Hypothalamus (tissue), 51 donors: ENCODE data around the gene H1-8.

Experiments used
- DNase-seq, 51 donors: peaks; one replicate each; lab custom pipeline; 2025; lab: John Stamatoyannopoulos, UW

Gene H1-8

DNA sequence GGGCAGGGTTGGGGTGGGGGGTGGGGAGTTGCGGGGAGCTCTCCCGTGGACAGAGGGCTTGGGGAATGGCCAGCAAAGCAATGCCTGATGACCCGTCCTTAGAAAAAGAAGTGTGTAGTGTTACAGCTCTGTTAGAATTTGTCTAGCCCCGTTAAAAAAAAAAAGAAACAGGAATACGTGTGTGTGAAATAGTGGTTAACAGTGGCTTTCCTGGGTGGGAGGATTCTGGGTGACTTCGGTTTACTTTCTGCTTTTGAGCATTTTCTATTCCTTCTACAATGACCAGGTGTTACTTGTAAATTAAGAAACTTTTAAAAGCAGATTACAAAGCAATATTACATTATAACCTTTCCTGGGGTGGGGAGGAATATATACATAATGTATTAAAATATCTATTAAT lies 25.0 kb downstream of the H1-8 start:
- DNase-seq: no peak

DNA sequence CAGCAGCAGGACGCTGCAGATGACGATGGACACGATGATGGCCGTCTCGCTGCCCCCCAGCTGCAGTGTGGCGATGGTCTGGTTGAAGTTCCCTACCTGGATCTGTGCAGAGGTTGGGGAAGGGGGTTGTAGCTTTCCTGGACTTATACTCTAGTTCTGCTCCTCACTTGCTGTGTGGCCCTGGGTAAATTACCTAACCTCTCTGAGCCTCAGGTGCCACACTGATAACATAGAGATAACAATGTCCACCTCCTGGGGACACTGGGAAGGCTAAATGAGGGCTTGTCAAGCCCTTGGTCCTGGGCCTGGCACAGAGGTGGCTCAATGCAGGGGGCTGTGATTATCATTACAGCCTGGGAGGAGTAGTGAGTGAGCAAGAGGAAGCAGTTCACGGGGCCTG lies 26.9 kb downstream of the H1-8 start:
- no peak for DNase-seq

DNA sequence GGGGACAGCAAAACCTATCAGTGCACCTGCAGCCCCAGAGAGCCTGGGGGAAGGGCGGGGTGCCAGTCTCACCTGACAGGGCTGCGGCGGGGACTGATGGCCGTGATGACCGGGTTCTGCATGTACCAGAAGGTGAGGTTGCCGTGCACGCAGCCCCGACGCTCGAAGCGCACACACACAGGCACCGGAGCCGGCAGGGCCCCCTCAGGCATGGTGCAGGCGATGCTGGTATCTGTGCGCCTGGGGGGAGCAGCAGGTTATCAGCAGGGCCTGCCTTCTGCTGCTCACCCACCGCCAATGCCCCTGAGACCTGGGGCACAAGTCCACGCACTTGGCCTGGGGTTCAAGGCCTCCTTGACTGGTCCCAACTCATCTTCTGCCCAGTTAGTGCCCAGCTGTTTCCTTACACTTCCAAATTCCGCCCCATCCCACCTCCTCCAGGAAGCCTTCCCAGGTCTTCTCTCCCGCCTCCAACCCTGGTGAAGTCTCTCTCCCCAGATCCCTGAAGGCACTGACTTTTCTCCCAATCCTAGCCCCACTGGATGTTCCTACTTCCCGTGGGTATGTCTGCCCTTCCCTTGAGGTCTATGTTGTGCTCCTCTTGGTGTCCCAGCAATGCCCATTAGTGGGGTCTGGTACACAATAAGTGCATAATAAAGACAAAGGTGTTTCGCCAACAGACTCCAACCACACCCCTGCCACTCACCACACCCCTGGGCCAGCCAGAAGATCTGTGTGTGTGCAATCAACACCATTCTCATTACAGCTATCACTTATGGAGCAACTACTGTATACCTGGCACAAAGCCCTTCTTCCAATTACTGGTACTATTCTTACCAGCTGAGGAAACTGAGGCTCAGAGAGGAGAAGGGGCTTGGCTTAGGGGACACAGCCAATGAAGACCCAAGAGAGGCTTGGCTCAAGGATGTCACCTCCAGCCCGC lies 28.9 kb downstream of the H1-8 start:
- no peak for DNase-seq

DNA sequence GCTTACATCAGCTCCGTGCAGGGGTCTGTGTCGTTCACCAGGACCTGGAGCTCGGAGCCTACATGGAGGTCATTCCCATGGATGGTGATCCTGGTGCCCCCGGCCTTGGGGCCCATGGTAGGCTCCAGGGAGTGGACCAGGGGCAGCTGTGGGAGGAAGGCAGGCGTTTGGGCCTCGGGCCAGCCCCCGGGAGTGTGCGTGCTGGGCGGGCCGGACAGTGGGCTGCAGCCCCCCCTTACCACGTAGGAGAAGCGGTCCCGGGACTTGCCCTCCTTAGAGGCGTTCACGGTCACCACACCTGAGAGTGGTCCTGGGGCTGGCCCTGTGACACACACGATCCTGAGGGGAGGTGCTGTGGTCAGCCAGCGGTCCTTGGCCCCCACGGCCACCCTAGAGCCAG lies 29.6 kb downstream of the H1-8 start:
- DNase-seq: no peak

DNA sequence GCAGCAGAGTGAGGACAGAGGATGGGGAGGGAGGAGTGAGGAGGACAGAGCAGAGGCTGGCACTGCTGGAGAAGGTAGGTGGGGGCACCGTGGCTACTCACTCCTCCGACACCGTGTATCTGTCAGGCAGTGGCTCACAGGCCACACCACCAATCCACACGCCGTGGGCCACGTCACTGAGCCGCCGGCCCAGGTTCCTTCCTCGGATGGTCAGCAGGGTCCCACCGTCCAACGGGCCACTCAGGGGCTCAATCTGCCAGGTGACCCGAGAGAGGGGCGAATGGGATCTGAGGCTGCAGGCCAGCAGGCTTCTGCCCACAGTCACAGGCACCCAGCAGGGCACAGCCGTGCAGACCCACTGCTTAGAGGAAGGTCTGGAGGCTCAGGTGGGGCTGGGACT lies 30.5 kb downstream of the H1-8 start:
- DNase-seq: no peak

DNA sequence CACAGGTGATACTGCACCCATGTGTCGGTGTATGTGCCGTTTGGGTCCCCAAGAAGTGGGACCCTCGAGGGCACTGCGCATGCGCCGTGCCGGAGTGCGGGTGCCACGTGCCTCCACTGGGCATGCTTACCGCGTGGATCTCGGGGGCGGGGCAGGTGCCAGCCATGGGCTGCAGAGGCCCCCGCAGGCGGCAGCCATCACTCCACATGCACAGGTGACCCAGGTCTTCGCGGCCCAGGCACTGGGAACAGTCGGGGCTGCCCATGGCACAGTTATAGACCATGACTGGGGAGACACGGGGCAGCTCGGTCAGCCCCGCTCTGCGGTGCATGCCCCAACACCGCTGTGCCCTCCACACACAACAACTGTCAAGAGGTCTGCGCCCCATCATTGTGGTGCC lies 31.2 kb downstream of the H1-8 start:
- DNase-seq: no peak

DNA sequence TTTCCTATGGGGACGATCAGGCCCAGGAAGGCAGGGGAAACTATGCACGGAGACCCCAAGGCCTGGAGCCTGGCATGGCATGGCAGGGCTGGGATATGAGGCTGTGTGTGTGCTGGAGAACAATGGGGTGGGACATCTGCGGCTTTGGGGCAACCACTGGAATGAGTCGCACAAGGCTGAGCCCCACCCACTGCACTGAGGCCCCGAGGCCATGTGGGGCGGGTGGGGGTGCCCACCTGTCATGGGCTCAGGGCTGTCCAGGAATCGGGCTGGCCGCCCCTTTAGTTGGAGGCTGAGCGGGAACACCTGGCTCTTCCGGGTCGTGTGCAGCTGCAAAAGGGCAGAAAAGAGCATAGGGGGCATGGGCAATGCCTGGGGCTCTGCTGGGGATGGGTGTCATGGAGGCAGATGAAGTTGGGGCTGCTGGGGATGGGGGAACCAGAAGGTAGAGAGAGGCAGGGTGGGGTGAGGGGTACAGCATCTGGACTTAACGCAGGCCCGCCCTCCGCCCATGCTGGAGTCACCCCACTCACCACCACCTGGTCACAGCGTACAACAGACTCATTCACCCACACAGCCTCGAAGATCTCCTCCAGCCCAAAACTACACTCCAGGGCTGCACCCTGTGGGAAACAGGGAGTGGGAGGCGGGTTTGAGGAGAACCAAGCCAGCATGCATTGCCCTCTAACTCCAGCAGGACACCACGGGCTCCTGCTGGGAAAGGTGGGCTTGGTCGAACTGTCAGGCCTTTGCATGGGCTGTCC lies 32.4 kb downstream of the H1-8 start:
- no peak for DNase-seq

DNA sequence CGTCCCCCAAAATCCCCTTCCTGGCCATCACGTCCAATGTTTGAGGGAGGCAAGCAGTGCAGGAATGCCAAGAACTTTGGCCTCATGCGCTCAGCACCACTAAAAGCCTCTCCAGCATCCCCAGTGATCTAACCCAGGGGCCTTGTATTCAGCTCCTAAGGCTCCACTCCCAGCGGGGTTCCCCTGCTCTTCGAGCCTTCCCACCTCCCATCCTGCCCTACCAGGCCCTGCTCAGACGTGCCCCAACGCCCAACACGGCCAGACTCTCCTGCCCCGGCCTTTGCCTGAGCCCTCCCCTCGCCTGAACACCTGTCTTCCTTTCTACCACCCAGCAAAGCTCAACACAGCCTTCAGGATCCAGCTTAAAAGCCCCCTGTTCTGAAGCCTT lies 33.0 kb downstream of the H1-8 start:
- DNase-seq: no peak

DNA sequence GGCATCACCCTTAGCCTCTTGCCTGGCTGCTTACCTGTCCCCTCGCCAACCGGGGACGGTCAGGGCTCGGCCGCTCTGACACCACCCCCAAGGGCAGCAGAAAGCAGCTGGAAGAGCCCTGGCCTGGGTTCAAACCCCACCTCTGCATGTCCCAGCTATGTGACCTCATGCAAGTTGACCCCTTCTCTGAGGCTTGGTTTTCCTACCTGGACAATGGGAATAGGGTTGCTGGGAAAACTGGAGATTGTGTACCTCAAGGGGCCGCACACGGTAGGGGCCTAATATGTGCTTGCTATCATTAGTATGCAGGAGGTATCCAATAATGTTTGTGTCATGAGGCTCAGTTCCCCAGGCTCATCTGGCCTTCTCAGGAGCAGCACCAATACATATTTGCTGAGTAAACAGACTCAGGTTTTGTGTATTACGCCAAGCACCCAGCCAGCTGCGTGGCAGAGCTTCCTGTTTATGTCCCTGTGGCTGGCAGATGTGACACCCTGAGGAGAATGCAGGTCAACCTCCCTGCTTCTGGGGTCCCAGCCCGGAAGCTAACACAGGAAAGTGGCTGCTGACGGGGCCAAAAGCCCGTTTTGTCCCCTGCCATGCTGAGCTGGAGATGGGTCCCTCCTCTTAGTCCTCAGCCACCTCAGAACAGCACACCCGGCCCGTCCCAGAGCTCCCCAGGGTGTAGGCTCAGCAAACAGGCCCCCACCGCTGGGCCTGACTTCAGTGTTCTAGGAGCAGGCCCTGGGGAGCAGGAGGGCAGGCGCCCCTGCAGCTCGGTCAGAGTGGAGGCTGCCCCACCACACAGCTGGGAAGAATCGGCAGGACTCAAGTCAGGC lies 33.8 kb downstream of the H1-8 start:
- DNase-seq: peak in 2 of 51 donors; percentile 13 to 17

DNA sequence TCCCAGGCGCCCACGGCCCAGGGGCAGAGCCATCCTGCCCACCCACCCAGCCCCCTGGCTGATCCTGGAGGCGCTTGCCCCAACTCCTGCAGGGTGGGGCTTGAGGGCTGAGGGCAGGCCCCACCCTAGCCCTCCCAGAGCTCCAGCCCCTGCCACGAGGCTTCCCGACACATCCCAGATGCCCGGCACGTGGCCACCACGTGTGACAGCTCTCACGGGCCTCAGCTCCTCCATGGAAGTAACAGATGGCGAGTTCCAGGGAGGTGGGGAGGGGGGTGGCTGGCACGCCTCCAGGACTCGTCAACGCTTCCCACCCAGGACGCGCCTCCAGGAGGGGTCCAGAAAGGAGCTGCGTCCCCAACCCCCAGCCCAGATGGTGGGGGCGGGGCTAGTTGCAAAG lies 34.4 kb downstream of the H1-8 start:
- peak in 7 of 51 donors; percentile 4 to 14 (median 12) for DNase-seq

DNA sequence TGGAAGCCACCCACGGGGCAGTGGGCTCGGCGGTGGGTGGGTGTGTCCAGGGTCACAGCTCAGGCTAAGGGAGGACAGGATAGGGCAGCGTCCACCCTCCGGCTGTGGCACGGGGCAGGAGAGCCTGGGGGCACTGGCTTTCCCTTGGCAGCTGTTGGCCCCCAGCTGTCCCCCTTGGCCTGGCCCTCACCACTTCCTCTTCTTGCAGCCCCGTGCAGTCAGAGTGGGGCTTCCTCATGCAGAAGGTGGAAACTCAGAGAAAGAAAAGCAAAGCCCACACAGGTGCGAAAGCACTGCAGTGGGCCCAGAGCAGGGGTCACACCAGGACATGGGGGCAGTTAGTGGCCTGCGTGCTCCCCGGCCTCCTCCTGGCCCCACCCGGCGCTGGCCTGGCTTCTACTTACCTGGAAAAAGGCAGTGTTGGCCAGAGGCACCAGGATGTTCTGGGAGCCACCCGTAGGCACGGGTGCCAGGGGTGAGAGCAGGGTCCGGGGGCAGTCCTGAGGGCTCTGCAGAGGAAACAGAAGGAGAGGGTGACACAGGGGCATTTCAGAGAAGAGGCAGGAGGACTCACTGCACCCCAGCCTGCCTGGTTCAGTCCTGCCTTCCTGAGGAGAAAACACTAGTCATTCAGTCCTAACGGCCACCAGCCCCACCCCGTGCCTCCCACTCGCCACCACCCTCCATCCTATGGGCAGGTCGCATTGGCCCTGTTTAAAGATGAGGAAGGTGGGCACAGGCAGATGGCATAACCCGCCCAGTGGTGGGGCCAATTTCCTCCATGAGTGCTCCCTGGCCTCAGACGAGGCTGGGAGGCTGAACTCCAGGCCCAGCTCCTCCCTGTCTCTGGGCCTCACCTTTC lies 35.2 kb downstream of the H1-8 start:
- peak in 1 of 51 donors; percentile 11 for DNase-seq

DNA sequence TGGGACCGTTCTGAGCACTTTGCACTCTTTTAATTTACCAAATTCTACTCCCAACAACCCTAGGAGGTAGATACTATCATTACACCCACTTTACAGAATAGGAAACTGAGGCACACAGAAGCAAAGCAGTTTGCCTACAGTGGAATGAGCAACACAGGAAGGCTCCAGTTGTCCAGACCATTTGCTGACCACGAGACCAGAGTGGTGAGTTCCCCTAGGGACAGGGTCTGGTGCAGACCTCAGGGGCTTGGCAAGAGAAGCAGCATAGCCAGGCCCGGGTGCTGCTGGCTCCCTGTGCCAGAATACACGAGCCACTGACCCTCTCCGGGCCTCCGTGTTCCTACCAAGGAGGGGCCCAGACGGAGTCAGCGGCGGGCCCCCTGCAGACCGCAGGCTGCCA lies 37.0 kb downstream of the H1-8 start:
- DNase-seq: no peak

DNA sequence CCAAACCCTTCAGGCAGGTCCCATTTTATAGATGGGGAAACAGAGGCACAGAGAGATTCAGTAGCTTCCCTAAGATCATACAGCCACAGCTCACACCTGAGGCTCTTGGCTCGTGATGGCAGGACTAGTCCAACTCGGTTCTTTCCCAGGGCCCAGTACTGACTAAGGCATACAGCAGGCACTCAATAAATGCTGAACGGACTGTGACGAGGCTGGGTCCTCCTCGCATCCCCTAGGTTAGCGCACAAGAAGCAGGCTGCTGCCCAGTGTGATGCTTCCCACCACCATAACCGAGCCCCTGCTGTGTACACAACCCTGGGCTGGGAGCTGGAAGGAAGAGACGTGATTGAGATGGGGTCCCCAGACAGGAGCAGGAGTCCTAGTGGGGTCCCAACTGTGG lies 38.6 kb downstream of the H1-8 start:
- no peak for DNase-seq

DNA sequence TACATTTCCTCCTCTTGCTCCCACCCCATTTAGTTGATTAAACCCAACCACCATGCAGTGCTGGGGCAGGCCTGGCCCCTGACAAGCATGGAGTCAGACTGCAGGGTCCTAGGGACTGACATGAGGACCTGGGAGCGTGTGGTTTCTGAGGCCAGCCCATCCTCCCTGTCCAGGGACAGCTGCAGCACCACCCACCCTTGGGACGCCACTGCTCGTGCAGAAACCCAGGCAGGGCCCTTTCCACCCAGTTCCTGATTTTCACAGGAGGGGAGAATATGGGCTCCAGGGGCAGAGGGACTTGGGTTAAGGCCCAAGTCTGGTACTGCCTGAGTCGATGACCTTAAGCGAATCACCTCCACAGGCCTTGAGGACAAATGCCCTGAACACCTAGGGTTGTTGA lies 39.8 kb downstream of the H1-8 start:
- DNase-seq: no peak

DNA sequence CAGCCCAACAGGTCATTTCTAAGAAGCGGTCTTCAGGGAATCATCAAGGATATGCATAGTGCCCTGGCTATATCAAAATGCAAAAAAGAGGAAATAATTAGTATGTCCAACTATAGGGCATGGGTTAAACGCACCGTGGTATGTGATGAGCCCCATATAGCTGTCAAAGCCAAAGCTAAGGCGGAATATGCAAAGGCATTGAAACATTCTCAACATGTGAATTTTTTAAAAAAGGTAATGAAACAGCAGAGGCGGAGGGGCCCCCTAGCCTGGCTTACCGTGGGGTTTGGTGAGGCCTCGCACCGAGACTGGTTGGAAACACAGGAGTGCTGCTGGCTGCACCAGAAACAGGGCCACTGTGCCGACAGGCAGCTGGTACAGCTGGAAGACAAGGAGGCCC lies 40.3 kb downstream of the H1-8 start:
- DNase-seq: no peak

DNA sequence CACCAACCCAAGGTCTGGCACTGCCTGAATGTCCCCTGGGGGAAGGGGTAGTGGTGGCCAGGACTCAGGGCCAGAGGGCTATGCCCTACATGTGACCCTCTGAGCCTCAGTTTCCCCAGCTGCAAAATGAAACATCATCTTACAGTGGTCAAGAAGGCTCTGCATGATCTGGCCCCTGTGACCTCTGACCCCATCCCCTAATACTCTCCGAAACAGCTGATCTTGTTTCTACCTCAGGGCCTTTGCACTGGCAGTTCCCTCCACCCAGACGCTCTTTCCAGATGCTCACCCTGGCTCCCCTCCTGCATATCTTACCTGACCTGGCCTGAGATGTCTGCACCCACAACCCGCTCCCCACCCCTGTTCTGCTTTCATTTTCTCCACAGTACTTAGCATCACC lies 41.7 kb downstream of the H1-8 start:
- DNase-seq: no peak

DNA sequence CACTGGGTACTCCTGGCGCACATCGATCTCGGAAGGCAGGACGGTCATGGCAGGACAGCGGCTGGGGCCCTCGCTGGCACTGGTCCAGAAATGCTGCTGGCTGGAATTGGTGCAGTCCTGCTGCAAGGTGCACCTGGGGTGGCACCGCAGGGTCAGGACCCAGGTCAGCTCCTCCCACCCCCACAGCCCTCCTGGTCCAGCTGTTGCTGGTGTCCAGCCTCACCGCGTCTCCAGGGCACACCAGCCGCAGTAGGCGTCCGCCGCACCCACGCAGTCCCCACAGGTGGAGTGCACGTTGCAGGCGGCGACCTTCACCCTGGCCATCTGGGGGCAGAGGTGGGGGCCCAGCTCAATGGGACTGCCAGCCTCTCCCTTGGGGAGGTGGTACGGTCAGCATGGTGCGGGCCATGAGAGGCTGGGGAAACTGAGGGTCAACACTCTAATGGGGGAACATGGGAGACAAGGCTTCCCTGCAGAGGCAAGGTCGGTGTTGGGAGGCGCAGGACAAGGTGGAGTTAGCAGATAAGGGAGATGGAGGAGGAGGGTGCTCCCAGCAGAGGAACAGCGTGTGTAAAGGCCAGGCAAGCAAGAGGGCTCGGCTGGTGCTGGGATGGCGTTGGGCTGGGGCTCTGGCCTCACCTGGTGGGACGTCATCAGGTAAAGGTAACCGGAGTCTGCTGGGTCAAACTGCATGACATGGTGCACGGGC lies 43.1 kb downstream of the H1-8 start:
- DNase-seq: no peak

DNA sequence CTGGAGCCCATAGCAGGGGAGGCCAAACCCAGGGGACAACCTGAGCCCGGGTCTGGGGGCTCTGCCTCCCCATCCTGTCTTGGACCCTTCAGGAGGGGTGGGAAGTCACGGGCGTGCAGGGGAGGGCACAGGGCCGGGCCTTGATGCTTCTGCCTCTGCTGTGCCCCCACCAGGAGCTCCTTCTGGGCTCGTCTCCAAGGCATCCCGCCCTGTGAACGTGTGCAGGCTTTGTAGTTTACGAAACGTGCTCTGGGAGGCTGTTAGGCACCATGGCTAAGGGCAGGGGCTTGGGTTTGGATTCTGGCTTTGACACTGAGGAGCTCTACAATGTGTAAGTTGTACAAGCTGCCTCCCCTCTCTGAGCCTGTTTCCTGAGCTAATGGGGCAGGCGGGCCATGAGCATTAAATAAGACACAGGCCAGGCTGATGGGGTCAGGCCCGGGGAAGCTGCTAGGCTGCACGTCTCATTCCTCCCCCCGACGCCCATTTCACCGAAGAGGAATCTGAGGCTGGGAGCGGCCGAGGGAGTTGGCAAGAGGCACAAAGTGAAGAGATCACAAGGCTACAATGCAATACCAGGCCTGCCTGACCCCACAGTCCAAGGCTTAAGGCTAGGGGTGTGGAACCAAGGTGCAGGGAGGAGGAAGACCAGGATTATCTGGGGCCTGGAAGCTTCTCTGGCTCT lies 43.9 kb downstream of the H1-8 start:
- no peak for DNase-seq
